Hematopoietic multipotent progenitor cell treated with erythropoietin and hydrocortisone succinate and interleukin-3 and kit ligand, for 15 days (in vitro differentiated cells): ENCODE data around the gene SH3RF1.

Experiments
- DNase-seq: peaks from one replicate; pipeline ENCODE4 v3.0.0-alpha.2; 2015; ENCODE audit warnings: low spot score

SH3RF1 gene

GRCh38 chr4:169163495-169163894 is 107.3 kb downstream of the SH3RF1 start:
- no peak for DNase-seq

DNA sequence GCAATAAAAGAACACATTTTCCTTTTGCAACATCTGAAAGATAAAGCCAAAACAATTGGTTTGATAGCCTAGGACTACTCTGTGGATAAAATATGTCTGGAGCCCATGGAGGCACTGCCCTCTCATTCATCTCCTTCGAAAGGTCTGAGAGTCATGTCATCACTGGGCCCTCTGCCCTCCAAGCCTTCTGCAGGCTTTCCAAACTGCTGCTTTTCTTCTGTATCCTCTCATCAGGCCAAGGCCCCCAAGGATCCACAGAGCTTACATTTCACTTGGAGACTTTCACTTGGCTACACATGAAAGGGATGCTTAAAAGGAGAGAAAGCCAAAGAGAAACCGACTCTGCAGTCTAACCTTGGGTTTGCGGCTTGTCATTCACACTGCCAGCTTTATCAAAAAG is 109.9 kb downstream of the SH3RF1 start:
- DNase-seq, result no peak

GRCh38 chr4:169159624-169160171 is 111.1 kb downstream of the SH3RF1 start:
- DNase-seq, result no peak

GRCh38 chr4:169158861-169159260 is 111.9 kb downstream of the SH3RF1 start:
- DNase-seq, result no peak

DNA sequence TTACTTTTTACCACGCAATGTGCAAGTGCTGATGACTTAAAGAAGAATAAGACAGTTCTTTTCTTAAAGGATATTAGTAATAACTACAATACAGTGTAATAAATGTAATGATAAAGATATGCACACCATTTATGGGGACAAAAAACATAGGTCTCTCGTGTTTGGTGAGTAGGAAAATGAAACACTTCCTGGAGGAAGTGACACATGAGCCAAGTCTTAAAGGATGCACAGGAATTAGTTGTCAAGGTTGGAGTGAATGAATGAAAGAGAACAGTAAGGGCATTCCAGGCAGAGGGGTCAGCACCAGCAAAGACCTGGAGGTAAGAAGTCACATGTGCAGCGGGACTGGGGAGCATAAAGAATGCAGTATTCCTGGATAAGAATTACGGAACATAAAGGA is 112.7 kb downstream of the SH3RF1 start:
- DNase-seq, result no peak

DNA sequence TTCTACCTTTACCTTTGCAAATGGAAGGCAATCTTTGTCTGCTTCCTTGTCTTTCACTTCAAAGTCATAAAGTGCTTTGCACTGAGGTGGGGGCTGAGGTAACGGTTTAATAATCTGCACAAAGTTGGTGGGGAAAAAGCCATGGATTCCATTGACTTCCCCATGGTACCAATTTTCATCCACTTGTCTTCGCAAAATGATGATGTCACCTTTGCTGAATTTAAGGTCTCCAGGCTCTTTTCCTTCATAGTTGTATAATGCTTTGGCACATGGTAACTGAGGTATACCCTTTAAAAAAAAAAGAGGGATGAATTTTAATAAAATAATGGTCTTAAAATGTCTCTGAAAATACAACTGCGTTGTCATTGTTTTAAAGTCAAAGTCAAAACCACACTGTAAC is 114.4 kb downstream of the SH3RF1 start:
- DNase-seq, result no peak

- no peak for DNase-seq
These were observed 116.6 kb downstream of the SH3RF1 start for GRCh38 chr4:169154121-169154520.

DNA sequence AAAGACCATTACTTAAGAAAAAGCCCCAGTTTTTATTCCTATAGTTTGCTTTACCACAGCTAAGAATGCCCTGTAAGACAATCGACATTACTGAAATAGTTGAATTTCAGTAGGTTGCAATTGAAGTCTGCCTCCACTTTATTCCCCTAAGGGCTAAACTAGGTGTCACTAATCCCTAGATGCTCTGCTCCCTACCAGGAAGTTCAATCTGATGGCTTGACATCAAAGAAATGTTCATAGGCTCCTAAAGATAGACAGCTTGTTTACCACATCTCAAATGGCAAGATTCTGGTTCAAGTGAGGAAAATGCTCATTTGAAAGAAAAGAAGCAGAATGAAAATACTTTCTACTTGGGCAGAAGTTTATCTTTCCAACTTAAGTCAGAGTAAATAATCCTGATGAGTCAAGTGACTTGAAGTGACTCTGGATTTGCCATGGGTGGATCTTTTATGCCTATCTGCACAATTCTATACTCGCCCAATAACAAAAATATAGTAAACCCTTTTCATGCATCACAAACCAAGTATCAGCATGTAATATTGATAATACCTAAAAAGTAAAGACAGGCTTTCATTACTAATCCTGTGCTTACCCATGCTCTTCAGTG is 117.2 kb downstream of the SH3RF1 start:
- no peak for DNase-seq

- no peak for DNase-seq
These were observed 117.9 kb downstream of the SH3RF1 start for GRCh38 chr4:169152899-169153298.

- DNase-seq, result no peak
These were observed 118.7 kb downstream of the SH3RF1 start for GRCh38 chr4:169152098-169152497.

GRCh38 chr4:169151671-169152070 is 119.1 kb downstream of the SH3RF1 start:
- DNase-seq, result no peak

DNA sequence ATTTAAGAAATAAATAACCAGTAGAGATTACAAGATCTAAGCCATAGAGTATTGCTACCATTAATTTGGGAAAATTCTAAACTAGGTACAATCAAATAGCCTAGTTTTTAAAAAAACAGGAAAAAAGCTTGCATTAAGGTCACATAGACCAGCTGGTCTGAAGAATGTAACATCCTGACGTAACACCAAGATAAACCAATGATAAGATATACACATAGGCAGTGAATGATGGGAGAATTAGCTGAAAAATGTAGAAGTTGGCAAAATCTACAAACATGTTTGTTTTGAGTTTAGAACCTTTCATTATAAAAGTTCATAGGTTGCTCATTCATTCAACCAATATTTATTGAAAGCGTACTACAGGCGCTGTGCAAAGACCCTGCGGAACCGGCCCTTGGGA is 120.0 kb downstream of the SH3RF1 start:
- DNase-seq, result no peak

GRCh38 chr4:169148885-169149284 is 121.9 kb downstream of the SH3RF1 start:
- no peak for DNase-seq

- no peak for DNase-seq
These were observed 123.6 kb downstream of the SH3RF1 start for GRCh38 chr4:169147191-169147590.

GRCh38 chr4:169144061-169144600 is 126.6 kb downstream of the SH3RF1 start:
- no peak for DNase-seq

GRCh38 chr4:169143335-169143734 is 127.4 kb downstream of the SH3RF1 start:
- no peak for DNase-seq

DNA sequence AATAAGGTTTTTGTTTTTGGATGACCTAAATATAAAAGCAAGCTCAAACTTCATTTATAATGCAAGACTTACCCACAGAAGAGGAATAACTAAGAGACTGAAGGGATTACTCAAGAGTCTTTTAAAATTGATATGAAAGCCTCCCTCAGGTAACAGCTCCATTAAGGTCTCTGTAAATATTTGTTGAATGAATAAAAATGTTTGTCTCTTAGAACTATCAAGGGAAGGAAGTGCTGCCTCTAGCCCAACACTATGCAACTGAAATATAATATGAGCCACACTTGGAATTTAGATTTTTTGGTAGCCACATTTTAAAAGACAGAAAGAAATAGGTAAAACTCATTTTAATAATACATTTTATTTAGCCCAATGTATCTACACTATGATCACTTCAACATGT is 127.8 kb downstream of the SH3RF1 start:
- DNase-seq, result no peak

DNA sequence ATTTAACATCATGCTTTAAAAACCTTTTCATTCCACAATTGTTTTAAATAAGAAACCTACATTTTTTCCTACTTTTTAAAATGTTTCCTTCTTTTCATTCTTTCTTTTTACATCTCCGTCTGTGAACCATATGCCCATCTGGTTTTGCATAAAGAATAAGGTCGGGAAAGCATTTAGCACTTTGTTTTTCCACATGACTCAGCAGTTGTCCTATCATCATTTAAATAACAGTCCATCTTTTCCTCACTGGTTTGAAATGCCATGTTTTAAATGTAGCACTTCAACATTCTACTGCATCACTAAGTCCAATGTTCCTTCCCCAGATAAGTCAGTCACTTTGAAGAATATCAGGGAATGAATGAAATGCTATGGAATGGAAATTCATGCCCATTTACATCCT is 128.4 kb downstream of the SH3RF1 start:
- no peak for DNase-seq

- no peak for DNase-seq
These were observed 131.7 kb downstream of the SH3RF1 start for GRCh38 chr4:169139021-169139420.

- no peak for DNase-seq
These were observed 133.2 kb downstream of the SH3RF1 start for GRCh38 chr4:169137558-169137920.

- no peak for DNase-seq
These were observed 133.8 kb downstream of the SH3RF1 start for GRCh38 chr4:169136796-169137557.

- no peak for DNase-seq
These were observed 134.4 kb downstream of the SH3RF1 start for GRCh38 chr4:169136330-169136729.

- DNase-seq, result no peak
These were observed 135.0 kb downstream of the SH3RF1 start for GRCh38 chr4:169135776-169136175.
